ENCODE measurements around the gene ARL15.

The ARL15 gene

GRCh38 chr5:54306893-54307292 is 3.5 kb downstream of the ARL15 start:
- H3K4me3 ChIP-seq (ENCODE audit: low read depth, low read length), result no peak overlapping the region
- no peak for DNase-seq (ENCODE audit: low read depth)
- TF ChIP-seq CTCF (IDR thresholded peaks at IDR 0.05; ENCODE audit: insufficient read depth, low read depth, low read length, missing control alignments), result no peak

- DNase-seq (ENCODE audit: low read depth), result no peak
- H3K4me3 ChIP-seq (ENCODE audit: low read depth, low read length), result no peak overlapping the region
- TF ChIP-seq CTCF (IDR thresholded peaks at IDR 0.05; ENCODE audit: insufficient read depth, low read depth, low read length, missing control alignments), result no peak
Observed at GRCh38 chr5:54305737-54306136, 4.6 kb downstream of the ARL15 start.

- no peak for TF ChIP-seq CTCF (IDR thresholded peaks at IDR 0.05; ENCODE audit: insufficient read depth, low read depth, low read length, missing control alignments)
- DNase-seq (ENCODE audit: low read depth), result no peak
- H3K4me3 ChIP-seq (ENCODE audit: low read depth, low read length), result no peak overlapping the region
Observed at GRCh38 chr5:54304040-54304439, 6.3 kb downstream of the ARL15 start.

GRCh38 chr5:54302267-54302687 is 8.1 kb downstream of the ARL15 start:
- no peak overlapping the region for H3K4me3 ChIP-seq (ENCODE audit: low read depth, low read length)
- no peak for DNase-seq (ENCODE audit: low read depth)
- no peak for TF ChIP-seq CTCF (IDR thresholded peaks at IDR 0.05; ENCODE audit: insufficient read depth, low read depth, low read length, missing control alignments)

- DNase-seq (ENCODE audit: low read depth), result no peak
Observed at GRCh38 chr5:54301849-54302248, 8.5 kb downstream of the ARL15 start.

GRCh38 chr5:54301220-54301619 is 9.2 kb downstream of the ARL15 start:
- no peak for TF ChIP-seq CTCF (IDR thresholded peaks at IDR 0.05; ENCODE audit: insufficient read depth, low read depth, low read length, missing control alignments)
- no peak for DNase-seq (ENCODE audit: low read depth)
- H3K4me3 ChIP-seq (ENCODE audit: low read depth, low read length), result no peak overlapping the region

More at GRCh38 chr5:54301849-54302248, 8.5 kb downstream of the ARL15 start:
- no peak overlapping the region for H3K4me3 ChIP-seq (ENCODE audit: low read depth, low read length)
- no peak for TF ChIP-seq CTCF (IDR thresholded peaks at IDR 0.05; ENCODE audit: insufficient read depth, low read depth, low read length, missing control alignments)

- no peak for DNase-seq (ENCODE audit: low read depth)
- no peak for TF ChIP-seq CTCF (IDR thresholded peaks at IDR 0.05; ENCODE audit: insufficient read depth, low read depth, low read length, missing control alignments)
- no peak overlapping the region for H3K4me3 ChIP-seq (ENCODE audit: low read depth, low read length)
Observed at GRCh38 chr5:54298947-54299346, 11.4 kb downstream of the ARL15 start.

Data from GM12865 (cell line).